ENCODE measurements around the gene CORO6.

DNA sequence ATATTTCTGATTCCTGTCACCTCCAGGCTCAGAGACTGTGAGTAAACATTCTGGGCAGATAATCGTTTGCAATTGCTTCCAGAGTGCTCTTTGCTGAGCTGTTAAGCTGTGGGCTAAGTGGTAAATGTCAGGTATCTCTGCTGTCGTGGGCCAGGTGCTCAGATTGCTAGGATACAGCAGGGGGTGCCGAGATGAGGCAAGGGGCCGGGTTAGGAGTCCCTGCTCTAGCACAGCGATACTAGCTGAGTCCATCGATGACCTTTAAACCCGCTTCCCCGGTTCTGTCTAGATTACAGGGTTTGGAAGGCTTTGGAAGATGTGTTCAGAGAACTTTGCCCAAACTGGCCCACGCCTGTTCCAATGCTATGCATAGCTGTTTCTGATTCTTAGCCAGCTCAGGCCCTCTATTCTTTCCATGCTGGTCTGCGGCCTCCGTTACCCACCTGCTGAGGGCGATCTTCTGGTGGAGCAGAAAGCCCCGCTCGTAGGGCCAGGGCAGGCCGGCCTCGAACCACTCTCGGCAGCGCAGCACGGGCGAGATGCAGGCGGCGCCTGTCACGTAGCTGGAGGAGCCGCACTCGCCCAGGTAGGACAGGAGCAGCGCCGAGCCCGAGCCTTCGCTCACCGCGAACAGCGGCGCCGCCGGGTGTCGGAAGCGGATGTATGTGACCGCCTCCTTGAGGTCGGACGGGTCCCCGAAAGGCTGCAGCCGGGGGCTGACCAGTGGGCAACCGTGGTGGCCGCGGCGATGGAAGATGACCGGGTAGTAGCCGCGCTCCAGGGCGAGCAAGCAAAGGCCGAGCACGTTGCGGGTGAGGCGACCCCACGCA, 56.9 kb downstream of the CORO6 start:
- TF ChIP-seq EP300 (IDR thresholded peaks at IDR 0.05) (no peak), CTCF (IDR thresholded peaks at IDR 0.05) (no peak)
